Fibroblast of skin of right biceps (primary cell): ENCODE measurements around the gene EXOC3L4.

ENCODE experiments used
- DNase-seq: peaks from one replicate; pipeline ENCODE4 v3.0.0-alpha.2; 2013

EXOC3L4 gene

DNA sequence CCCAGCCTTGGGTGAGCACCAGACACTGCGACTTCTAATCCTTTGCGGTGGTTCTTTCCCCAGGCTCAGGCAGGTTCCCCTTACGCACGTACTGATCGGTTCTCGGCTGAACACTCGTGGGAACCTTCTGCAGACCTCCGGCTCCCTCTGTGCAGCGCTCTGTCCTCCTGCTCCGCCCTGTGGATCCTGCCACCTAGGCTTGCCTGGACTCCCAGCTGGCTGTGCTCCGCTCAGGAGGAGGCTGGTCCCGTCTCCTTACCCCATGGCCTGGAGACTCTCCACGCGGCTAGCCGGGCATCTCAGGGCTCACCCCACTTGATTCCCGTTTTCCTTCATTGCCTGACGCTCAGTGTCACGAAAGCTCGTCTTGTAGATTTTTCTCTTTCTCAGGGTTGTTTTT is 63.4 kb downstream of the EXOC3L4 start:
- no peak for DNase-seq

DNA sequence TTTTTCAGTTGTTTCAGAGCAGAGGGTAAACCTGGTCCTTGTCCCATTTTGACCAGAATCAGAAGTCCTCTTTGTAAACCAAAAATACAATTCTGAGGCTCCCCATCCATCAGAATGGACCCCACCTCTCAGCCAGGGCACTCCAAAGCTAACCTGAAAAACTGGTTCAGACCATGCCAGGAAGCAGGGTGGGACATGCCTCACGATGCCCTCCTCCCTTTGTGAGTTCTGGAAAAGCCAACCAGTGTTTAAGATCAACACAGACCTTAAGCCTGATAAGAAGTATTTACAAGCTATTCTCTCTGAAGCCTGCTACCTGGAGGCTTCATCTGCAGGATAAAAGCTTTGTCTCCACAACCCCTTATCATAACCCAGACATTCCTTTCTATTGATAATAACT is 64.2 kb downstream of the EXOC3L4 start:
- DNase-seq = no peak
